ENCODE data around the gene KDM3A.

The KDM3A gene

DNA sequence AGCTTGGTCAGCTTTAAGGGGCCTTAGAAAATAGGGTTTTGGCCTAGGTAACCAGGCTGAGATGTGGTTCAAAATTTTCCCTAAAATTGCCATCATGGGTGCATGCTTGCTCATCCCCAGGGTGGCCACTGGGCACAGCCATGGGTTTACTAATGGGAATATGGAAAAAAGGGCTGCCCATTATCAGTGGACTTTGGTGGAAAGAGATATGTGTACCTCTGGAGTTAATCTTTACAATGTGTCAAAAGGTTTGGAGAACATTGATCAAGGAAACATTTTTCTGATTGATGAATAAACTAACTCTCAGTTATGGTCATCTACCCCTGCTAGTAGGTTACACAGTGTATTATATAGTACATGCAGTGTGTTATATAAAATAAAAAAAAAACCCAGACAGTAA is 13.1 kb downstream of the KDM3A start:
- no peak overlapping the region for H3K4me3 ChIP-seq (ENCODE audit: low read depth, low read length)
- in situ Hi-C loops (cut with HindIII; ENCODE audit: low sequenced_read_pairs): no loop called here

GRCh38 chr2:86455181-86455580 is 14.0 kb downstream of the KDM3A start:
- H3K4me3 ChIP-seq (ENCODE audit: low read depth, low read length): no peak overlapping the region
- no peak for DNase-seq (ENCODE audit: low read depth)
- no peak for TF ChIP-seq CTCF (IDR thresholded peaks at IDR 0.05; ENCODE audit: low read depth, low read length, missing control alignments)
- in situ Hi-C loops (cut with HindIII; ENCODE audit: low sequenced_read_pairs): no loop called here

More for the DNA sequence above, 13.1 kb downstream of the KDM3A start:
- TF ChIP-seq CTCF (IDR thresholded peaks at IDR 0.05; ENCODE audit: low read depth, low read length, missing control alignments): no peak
- DNase-seq (ENCODE audit: low read depth): no peak

GRCh38 chr2:86461042-86461743 is 20.0 kb downstream of the KDM3A start:
- TF ChIP-seq CTCF (IDR thresholded peaks at IDR 0.05; ENCODE audit: low read depth, low read length, missing control alignments): no peak
- no peak for DNase-seq (ENCODE audit: low read depth)
- in situ Hi-C loops (cut with HindIII; ENCODE audit: low sequenced_read_pairs): no loop called here
- no peak overlapping the region for H3K4me3 ChIP-seq (ENCODE audit: low read depth, low read length)

GRCh38 chr2:86464652-86465051 is 23.5 kb downstream of the KDM3A start:
- no peak for TF ChIP-seq CTCF (IDR thresholded peaks at IDR 0.05; ENCODE audit: low read depth, low read length, missing control alignments)
- in situ Hi-C loops (cut with HindIII; ENCODE audit: low sequenced_read_pairs): no loop called here
- H3K4me3 ChIP-seq (ENCODE audit: low read depth, low read length): no peak overlapping the region
- no peak for DNase-seq (ENCODE audit: low read depth)

DNA sequence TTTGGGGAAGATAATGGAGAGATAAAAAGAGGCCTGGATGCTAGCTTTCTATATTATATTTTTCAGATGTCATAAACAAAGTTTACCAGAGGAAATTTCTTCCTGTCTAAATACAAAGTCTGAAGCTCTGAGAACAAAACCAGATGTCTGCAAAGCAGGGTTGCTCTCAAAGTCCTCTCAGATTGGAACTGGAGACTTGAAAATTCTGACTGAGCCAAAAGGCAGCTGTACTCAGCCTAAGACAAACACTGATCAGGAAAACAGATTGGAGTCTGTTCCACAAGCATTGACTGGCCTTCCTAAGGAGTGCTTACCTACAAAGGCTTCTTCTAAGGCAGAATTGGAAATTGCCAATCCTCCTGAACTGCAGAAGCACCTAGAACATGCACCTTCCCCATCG is 25.1 kb downstream of the KDM3A start:
- no peak for DNase-seq (ENCODE audit: low read depth)
- in situ Hi-C loops (cut with HindIII; ENCODE audit: low sequenced_read_pairs): no loop called here
- no peak overlapping the region for H3K4me3 ChIP-seq (ENCODE audit: low read depth, low read length)
- no peak for TF ChIP-seq CTCF (IDR thresholded peaks at IDR 0.05; ENCODE audit: low read depth, low read length, missing control alignments)

- in situ Hi-C loops (cut with HindIII; ENCODE audit: low sequenced_read_pairs): no loop called here
- TF ChIP-seq CTCF (IDR thresholded peaks at IDR 0.05; ENCODE audit: low read depth, low read length, missing control alignments): no peak
- H3K4me3 ChIP-seq (ENCODE audit: low read depth, low read length): no peak overlapping the region
- no peak for DNase-seq (ENCODE audit: low read depth)
These were observed 27.2 kb downstream of the KDM3A start for GRCh38 chr2:86468162-86469033.

Measured in astrocyte of the cerebellum (primary cell).